ENCODE data around the gene SPARC.
"Not testable (repeated sequence)": the region's sequence is repeated elsewhere in the genome, so short reads cannot be mapped to it uniquely, and the experiment has no call there.

Gene SPARC

GRCh38 chr5:151703227-151703626, 16.5 kb upstream of the SPARC start:
- no peak overlapping the region for H3K4me3 ChIP-seq (replicated peaks in 1 of 2; ENCODE audit: low read depth in 2 of 2, low read length in 2 of 2)
- TF ChIP-seq CTCF (IDR thresholded peaks at IDR 0.05; ENCODE audit: low read depth, low read length), result no peak
- DNase-seq (ENCODE audit: low read depth in 2 of 2), result no peak

GRCh38 chr5:151700820-151701219, 14.1 kb upstream of the SPARC start:
- no peak for TF ChIP-seq CTCF (IDR thresholded peaks at IDR 0.05; ENCODE audit: low read depth, low read length)
- H3K4me3 ChIP-seq (replicated peaks in 1 of 2; ENCODE audit: low read depth in 2 of 2, low read length in 2 of 2), result no peak overlapping the region
- DNase-seq (ENCODE audit: low read depth in 2 of 2), result no peak

- DNase-seq (ENCODE audit: low read depth in 2 of 2), result peak in 1 of 2 donors; percentile 14
- TF ChIP-seq CTCF (IDR thresholded peaks at IDR 0.05; ENCODE audit: low read depth, low read length), result no peak
- no peak overlapping the region for H3K4me3 ChIP-seq (replicated peaks in 1 of 2; ENCODE audit: low read depth in 2 of 2, low read length in 2 of 2)
These were observed 13.6 kb upstream of the SPARC start for GRCh38 chr5:151700296-151700695.

- no peak overlapping the region for H3K4me3 ChIP-seq (replicated peaks in 1 of 2; ENCODE audit: low read depth in 2 of 2, low read length in 2 of 2)
- TF ChIP-seq CTCF (IDR thresholded peaks at IDR 0.05; ENCODE audit: low read depth, low read length), result no peak
- peak; percentile 97 to 98 for DNase-seq (ENCODE audit: low read depth in 2 of 2)
These were observed 12.6 kb upstream of the SPARC start for GRCh38 chr5:151699071-151699901.

- H3K4me3 ChIP-seq (replicated peaks in 1 of 2; ENCODE audit: low read depth in 2 of 2, low read length in 2 of 2); DNase-seq (ENCODE audit: low read depth in 2 of 2): not testable (repeated sequence)
These were observed 11.4 kb upstream of the SPARC start for GRCh38 chr5:151698081-151698480.

- no peak for TF ChIP-seq CTCF (IDR thresholded peaks at IDR 0.05; ENCODE audit: low read depth, low read length)
- no peak overlapping the region for H3K4me3 ChIP-seq (replicated peaks in 1 of 2; ENCODE audit: low read depth in 2 of 2, low read length in 2 of 2)
These were observed 10.7 kb upstream of the SPARC start for GRCh38 chr5:151697452-151697851.

GRCh38 chr5:151696470-151697061, 9.9 kb upstream of the SPARC start:
- no peak for TF ChIP-seq CTCF (IDR thresholded peaks at IDR 0.05; ENCODE audit: low read depth, low read length)
- DNase-seq (ENCODE audit: low read depth in 2 of 2), result peak; percentile 97 to 98
- H3K4me3 ChIP-seq (replicated peaks in 1 of 2; ENCODE audit: low read depth in 2 of 2, low read length in 2 of 2), result peak overlapping the region in 1 of 2 donors; percentile 16

More at GRCh38 chr5:151697452-151697851, 10.7 kb upstream of the SPARC start:
- DNase-seq (ENCODE audit: low read depth in 2 of 2), result peak in 1 of 2 donors; percentile 31
